ENCODE results near the gene ASCL2.

ASCL2 gene

GRCh38 chr11:2271327-2272227 is 1.2 kb upstream of the ASCL2 start:
- DNase-seq = no peak

- no peak for DNase-seq
Observed at GRCh38 chr11:2271077-2271326, 614 bp upstream of the ASCL2 start.

GRCh38 chr11:2269601-2270321 is 627 bp downstream of the ASCL2 start:
- peak; percentile 59 for DNase-seq

- no peak for DNase-seq
Observed at GRCh38 chr11:2268729-2269600, 1.4 kb downstream of the ASCL2 start.

- no peak for DNase-seq
Observed at GRCh38 chr11:2267851-2268728, 2.3 kb downstream of the ASCL2 start.

- DNase-seq = no peak
Observed at GRCh38 chr11:2267306-2267850, 3.0 kb downstream of the ASCL2 start.

- no peak for DNase-seq
Observed at GRCh38 chr11:2266586-2267305, 3.6 kb downstream of the ASCL2 start.

- DNase-seq = no peak
Observed at GRCh38 chr11:2265854-2266585, 4.4 kb downstream of the ASCL2 start.

GRCh38 chr11:2265396-2265795 is 5.0 kb downstream of the ASCL2 start:
- DNase-seq = no peak

- no peak for DNase-seq
Observed at GRCh38 chr11:2264366-2265053, 5.9 kb downstream of the ASCL2 start.

- DNase-seq = no peak
Observed at GRCh38 chr11:2263724-2264360, 6.5 kb downstream of the ASCL2 start.

- no peak for DNase-seq
Observed at GRCh38 chr11:2263071-2263565, 7.3 kb downstream of the ASCL2 start.

- DNase-seq = no peak
Observed at GRCh38 chr11:2262301-2263070, 7.9 kb downstream of the ASCL2 start.

- no peak for DNase-seq
Observed at GRCh38 chr11:2261436-2262230, 8.8 kb downstream of the ASCL2 start.

GRCh38 chr11:2260491-2261364 is 9.7 kb downstream of the ASCL2 start:
- no peak for DNase-seq

- DNase-seq = no peak
Observed at GRCh38 chr11:2259897-2260451, 10.4 kb downstream of the ASCL2 start.
